NB4 (cell line): Measurements from ENCODE around the gene DCTD.

ENCODE experiments used
- DNase-seq: peaks from one replicate; pipeline ENCODE4 v3.0.0; 2010; ENCODE audit warnings: low read depth
- H3K4me3 ChIP-seq: one replicate; pipeline ENCODE4 v1.5.1; 2011; ENCODE audit warnings: mild to moderate bottlenecking, low read depth, low read length, moderate library complexity
- MYC ChIP-seq: IDR thresholded peaks from 2 replicates; pipeline ENCODE4 v1.6.1; 2011; ENCODE audit warnings: low read depth, low read length
- POLR2A ChIP-seq: IDR thresholded peaks from 2 replicates; pipeline ENCODE4 v1.6.1; 2011; ENCODE audit warnings: mild to moderate bottlenecking; ENCODE audit not compliant: insufficient read length; ENCODE audit errors: extremely low read depth
- TF ChIP-seq, protein P1 (sequence below): IDR thresholded peaks from 2 replicates; pipeline ENCODE4 v1.6.1; 2011; ENCODE audit warnings: low read depth, low read length
- TF ChIP-seq, protein P2 (sequence below): IDR thresholded peaks from one replicate; pipeline ENCODE4 v1.5.1; 2012; ENCODE audit warnings: low read depth, low read length

DCTD gene

GRCh38 chr4:182918791-182919302, 1.7 kb upstream of the DCTD start:
- H3K4me3 ChIP-seq = no peak overlapping the region
- peak; percentile 42; the same call in 1 of the 2 replicates for TF ChIP-seq MYC
- TF ChIP-seq, protein P1, sequence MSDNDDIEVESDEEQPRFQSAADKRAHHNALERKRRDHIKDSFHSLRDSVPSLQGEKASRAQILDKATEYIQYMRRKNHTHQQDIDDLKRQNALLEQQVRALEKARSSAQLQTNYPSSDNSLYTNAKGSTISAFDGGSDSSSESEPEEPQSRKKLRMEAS = peak; percentile 24; the same call in 1 of the 2 replicates
- no peak for TF ChIP-seq POLR2A
- peak; percentile 69 for DNase-seq

GRCh38 chr4:182918044-182918607, 940 bp upstream of the DCTD start:
- no peak for TF ChIP-seq MYC
- TF ChIP-seq, protein P1 = no peak
- TF ChIP-seq, protein P2, sequence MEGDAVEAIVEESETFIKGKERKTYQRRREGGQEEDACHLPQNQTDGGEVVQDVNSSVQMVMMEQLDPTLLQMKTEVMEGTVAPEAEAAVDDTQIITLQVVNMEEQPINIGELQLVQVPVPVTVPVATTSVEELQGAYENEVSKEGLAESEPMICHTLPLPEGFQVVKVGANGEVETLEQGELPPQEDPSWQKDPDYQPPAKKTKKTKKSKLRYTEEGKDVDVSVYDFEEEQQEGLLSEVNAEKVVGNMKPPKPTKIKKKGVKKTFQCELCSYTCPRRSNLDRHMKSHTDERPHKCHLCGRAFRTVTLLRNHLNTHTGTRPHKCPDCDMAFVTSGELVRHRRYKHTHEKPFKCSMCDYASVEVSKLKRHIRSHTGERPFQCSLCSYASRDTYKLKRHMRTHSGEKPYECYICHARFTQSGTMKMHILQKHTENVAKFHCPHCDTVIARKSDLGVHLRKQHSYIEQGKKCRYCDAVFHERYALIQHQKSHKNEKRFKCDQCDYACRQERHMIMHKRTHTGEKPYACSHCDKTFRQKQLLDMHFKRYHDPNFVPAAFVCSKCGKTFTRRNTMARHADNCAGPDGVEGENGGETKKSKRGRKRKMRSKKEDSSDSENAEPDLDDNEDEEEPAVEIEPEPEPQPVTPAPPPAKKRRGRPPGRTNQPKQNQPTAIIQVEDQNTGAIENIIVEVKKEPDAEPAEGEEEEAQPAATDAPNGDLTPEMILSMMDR = no peak
- no peak for TF ChIP-seq POLR2A
- DNase-seq = no peak
- H3K4me3 ChIP-seq = peak overlapping the region; percentile 72

DNA sequence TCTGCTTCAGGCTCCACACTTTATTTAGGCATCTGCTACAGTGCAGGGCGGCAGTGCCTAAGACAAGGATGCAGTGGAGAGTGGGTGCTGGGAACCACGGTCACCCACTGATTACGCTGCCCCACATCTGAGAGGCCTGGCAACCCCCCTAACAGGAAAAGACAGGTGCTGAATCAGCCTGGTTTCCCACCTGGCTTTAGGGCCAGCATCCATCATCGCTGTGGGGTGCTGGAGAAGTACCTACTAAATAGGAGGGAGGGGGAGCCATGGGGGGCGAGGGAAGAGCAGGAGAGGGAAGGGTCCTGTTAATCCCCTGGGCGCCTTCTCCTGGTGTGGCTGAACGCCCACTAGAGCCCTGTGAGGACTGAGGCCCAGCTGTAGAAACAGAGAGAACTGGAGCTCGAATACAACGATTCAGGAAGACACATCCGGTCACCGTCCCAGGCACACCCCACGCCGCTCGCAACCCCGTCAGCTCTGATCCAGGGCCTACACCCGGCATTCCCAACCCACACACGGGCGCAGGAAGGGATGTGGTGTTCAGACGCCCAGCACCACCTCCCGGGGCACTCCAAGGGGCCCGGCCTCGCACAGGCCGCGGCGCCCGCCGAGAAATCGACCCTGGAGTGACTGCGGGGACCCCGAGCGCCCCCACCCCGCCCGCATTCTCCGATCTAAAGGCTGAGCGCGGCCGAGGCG, 554 bp downstream of the DCTD start:
- TF ChIP-seq, protein P2 = no peak
- TF ChIP-seq POLR2A (no peak), MYC (0 out of 2 replicates have a peak, but pooled peaks have one; percentile 6)
- TF ChIP-seq, protein P1 = no peak
- peak; percentile 62 for DNase-seq
- H3K4me3 ChIP-seq = peak overlapping the region; percentile 82

- TF ChIP-seq MYC (no peak), POLR2A (no peak)
- TF ChIP-seq, protein P2 = no peak
- TF ChIP-seq, protein P1 = no peak
- peak; percentile 10 for DNase-seq
- no peak overlapping the region for H3K4me3 ChIP-seq
These were observed 2.8 kb downstream of the DCTD start for GRCh38 chr4:182914357-182914756.

DNA sequence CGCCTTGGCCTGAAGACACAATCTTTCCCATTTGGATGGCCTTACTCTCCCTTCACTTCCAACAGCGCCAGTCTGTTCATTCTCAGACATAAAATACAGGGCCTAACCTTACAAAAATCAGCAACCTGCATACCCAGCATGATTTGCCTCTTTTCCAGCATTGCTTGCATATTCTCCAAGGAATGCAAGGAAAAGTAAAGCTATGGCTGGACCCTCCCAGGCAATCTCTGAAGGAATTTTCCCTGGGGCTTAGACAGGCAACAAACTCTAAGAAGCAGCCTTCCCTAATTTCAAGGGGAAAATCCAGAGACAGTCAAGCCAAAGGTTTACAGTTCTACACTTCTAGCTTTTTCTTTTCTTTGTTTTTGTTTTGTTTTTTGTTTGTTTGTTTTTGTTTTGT, 3.6 kb downstream of the DCTD start:
- no peak for DNase-seq
- TF ChIP-seq, protein P2 = no peak
- no peak for TF ChIP-seq POLR2A
- H3K4me3 ChIP-seq = no peak overlapping the region

GRCh38 chr4:182913036-182913435, 4.2 kb downstream of the DCTD start:
- no peak for DNase-seq
- no peak overlapping the region for H3K4me3 ChIP-seq
- TF ChIP-seq, protein P1 = no peak
- no peak for TF ChIP-seq POLR2A
